Measurements from ENCODE around the gene AP2B1.

- TF ChIP-seq CTCF (IDR thresholded peaks at IDR 0.05; ENCODE audit: low read depth, low read length, poor library complexity, severe bottlenecking) (no peak), EZH2phosphoT487 (IDR thresholded peaks at IDR 0.05; ENCODE audit: borderline replicate concordance, low read length) (no peak)
Measured at GRCh38 chr17:35607239-35607847, 20.2 kb downstream of the AP2B1 start.

All from DOHH2 (cell line).